Astrocyte (in vitro differentiated cells and primary cell): ENCODE results near the gene PDE8A.

Experiments
- EZH2 ChIP-seq: IDR thresholded peaks from 2 replicates; pipeline ENCODE4 v1.6.1; 2012; ENCODE audit warnings: mild to moderate bottlenecking, low read length, inconsistent platforms; ENCODE audit not compliant: insufficient read depth
- TF ChIP-seq, protein P1 (sequence below): IDR thresholded peaks from 2 replicates; pipeline ENCODE4 v1.5.1; 2011; ENCODE audit warnings: low read depth, mild to moderate bottlenecking, inconsistent platforms, low read length, moderate library complexity; ENCODE audit not compliant: insufficient read depth

DNA sequence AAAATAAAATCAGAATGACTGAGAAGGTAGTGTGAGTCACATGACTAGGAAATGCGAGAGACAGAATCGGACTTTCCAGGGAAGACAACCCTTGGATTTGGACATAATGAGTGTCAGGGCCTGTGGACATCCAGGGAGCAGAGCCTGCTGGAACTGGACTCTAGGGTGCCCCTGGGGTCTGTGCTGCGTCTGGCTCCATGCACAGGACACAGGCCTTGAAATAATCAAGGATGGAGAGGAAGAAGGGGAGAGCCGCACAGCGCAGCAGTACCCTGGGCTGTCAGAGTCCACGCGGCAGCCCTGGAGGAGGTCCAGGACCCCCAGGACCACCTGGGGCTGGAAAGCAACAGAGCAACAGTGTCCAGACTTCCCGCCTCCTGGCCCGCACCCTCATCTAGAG lies 173.7 kb downstream of the PDE8A start:
- no peak for TF ChIP-seq EZH2
- TF ChIP-seq, protein P1, sequence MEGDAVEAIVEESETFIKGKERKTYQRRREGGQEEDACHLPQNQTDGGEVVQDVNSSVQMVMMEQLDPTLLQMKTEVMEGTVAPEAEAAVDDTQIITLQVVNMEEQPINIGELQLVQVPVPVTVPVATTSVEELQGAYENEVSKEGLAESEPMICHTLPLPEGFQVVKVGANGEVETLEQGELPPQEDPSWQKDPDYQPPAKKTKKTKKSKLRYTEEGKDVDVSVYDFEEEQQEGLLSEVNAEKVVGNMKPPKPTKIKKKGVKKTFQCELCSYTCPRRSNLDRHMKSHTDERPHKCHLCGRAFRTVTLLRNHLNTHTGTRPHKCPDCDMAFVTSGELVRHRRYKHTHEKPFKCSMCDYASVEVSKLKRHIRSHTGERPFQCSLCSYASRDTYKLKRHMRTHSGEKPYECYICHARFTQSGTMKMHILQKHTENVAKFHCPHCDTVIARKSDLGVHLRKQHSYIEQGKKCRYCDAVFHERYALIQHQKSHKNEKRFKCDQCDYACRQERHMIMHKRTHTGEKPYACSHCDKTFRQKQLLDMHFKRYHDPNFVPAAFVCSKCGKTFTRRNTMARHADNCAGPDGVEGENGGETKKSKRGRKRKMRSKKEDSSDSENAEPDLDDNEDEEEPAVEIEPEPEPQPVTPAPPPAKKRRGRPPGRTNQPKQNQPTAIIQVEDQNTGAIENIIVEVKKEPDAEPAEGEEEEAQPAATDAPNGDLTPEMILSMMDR: no peak
